HK-2 (cell line): ENCODE data around the gene NPIPB2.
"Not testable (repeated sequence)": the region's sequence is repeated elsewhere in the genome, so short reads cannot be mapped to it uniquely, and the experiment has no call there.

Source experiments
- DNase-seq: peaks from one replicate; pipeline ENCODE4 v3.0.0-alpha.2; 2018; ENCODE audit not compliant: unreplicated experiment

The NPIPB2 gene

GRCh38 chr16:11941945-11942344 is at the start of gene NPIPB2:
Gene NPIPB2 (minus strand): TSS chr16:11942045. CDS start chr16:11942045, 0 bp downstream.
- DNase-seq: not testable (repeated sequence)

GRCh38 chr16:11990702-11991390 is 49.0 kb upstream of the NPIPB2 start:
- DNase-seq: peak; percentile 64

- DNase-seq: no peak
Measured at GRCh38 chr16:11988258-11988978, 46.6 kb upstream of the NPIPB2 start.

GRCh38 chr16:11986521-11987057 is 44.7 kb upstream of the NPIPB2 start:
- no peak for DNase-seq

- DNase-seq: no peak
Measured at GRCh38 chr16:11985250-11985649, 43.4 kb upstream of the NPIPB2 start.

- no peak for DNase-seq
Measured at GRCh38 chr16:11980136-11980844, 38.4 kb upstream of the NPIPB2 start.

GRCh38 chr16:11979013-11979672 is 37.3 kb upstream of the NPIPB2 start:
- DNase-seq: no peak

GRCh38 chr16:11978080-11978479 is 36.2 kb upstream of the NPIPB2 start:
- no peak for DNase-seq

- DNase-seq: peak; percentile 13
Measured at GRCh38 chr16:11977376-11978041, 35.7 kb upstream of the NPIPB2 start.

- DNase-seq: no peak
Measured at GRCh38 chr16:11976850-11977375, 35.1 kb upstream of the NPIPB2 start.

- DNase-seq: no peak
Measured at GRCh38 chr16:11973070-11973469, 31.2 kb upstream of the NPIPB2 start.

GRCh38 chr16:11972128-11972527 is 30.3 kb upstream of the NPIPB2 start:
- no peak for DNase-seq

GRCh38 chr16:11970292-11970691 is 28.4 kb upstream of the NPIPB2 start:
- not testable (repeated sequence) for DNase-seq

- DNase-seq: no peak
Measured at GRCh38 chr16:11968577-11968976, 26.7 kb upstream of the NPIPB2 start.

- DNase-seq: no peak
Measured at GRCh38 chr16:11967195-11967911, 25.5 kb upstream of the NPIPB2 start.

- no peak for DNase-seq
Measured at GRCh38 chr16:11966173-11966572, 24.3 kb upstream of the NPIPB2 start.

- DNase-seq: no peak
Measured at GRCh38 chr16:11964761-11965551, 23.1 kb upstream of the NPIPB2 start, which contains the start of gene TNFRSF17. Gene TNFRSF17 (plus strand): TSS chr16:11965210. CDS start chr16:11965325, 115 bp downstream.

GRCh38 chr16:11963706-11964105 is 21.9 kb upstream of the NPIPB2 start:
- DNase-seq: no peak

- DNase-seq: not testable (repeated sequence)
Measured at GRCh38 chr16:11962978-11963377, 21.1 kb upstream of the NPIPB2 start.
